Stimulated activated CD8-positive, alpha-beta memory T cell treated with anti-CD3 and anti-CD28 coated beads, Interleukin-15, amount 100 ng/mL, for 48 hours (primary cell): ENCODE measurements around the gene KRTAP6-3.

ENCODE experiments used
- DNase-seq, 2 donors: peaks; one replicate each; pipeline ENCODE4 v3.0.0-alpha.2; 2020; ENCODE audit warnings: low read depth in 2 of 2

The KRTAP6-3 gene

GRCh38 chr21:30592140-30592539 is at the start of gene KRTAP6-3:
TSS of gene KRTAP6-3 (plus strand) at chr21:30592440. CDS start at chr21:30592446, 6 bp downstream.
- no peak for DNase-seq

GRCh38 chr21:30552782-30553181 is 39.5 kb upstream of the KRTAP6-3 start:
- DNase-seq, result no peak

GRCh38 chr21:30555095-30555494 is 37.1 kb upstream of the KRTAP6-3 start:
- DNase-seq, result no peak

- DNase-seq, result no peak
Measured at GRCh38 chr21:30561264-30561895, 30.9 kb upstream of the KRTAP6-3 start, which contains the start of gene KRTAP19-7. TSS of gene KRTAP19-7 (minus strand) at chr21:30561314. CDS start at chr21:30561289, 25 bp downstream.

- DNase-seq, result no peak
Measured at GRCh38 chr21:30561957-30562356, 30.3 kb upstream of the KRTAP6-3 start.

- DNase-seq, result no peak
Measured at GRCh38 chr21:30563072-30563471, 29.2 kb upstream of the KRTAP6-3 start.

GRCh38 chr21:30563630-30564029 is 28.6 kb upstream of the KRTAP6-3 start:
- no peak for DNase-seq

- DNase-seq, result no peak
Measured at GRCh38 chr21:30567617-30568016, 24.6 kb upstream of the KRTAP6-3 start.

GRCh38 chr21:30577766-30578165 is 14.5 kb upstream of the KRTAP6-3 start:
- DNase-seq, result no peak

GRCh38 chr21:30579346-30579745 is 12.9 kb upstream of the KRTAP6-3 start:
- no peak for DNase-seq

- no peak for DNase-seq
Measured at GRCh38 chr21:30580132-30580531, 12.1 kb upstream of the KRTAP6-3 start.

GRCh38 chr21:30582870-30583269 is 9.4 kb upstream of the KRTAP6-3 start:
- no peak for DNase-seq

GRCh38 chr21:30590297-30590696 is 1.9 kb upstream of the KRTAP6-3 start, which contains the start of gene KRTAP22-2:
TSS of gene KRTAP22-2 (minus strand) at chr21:30590397.
- no peak for DNase-seq

GRCh38 chr21:30598802-30599201 is 6.6 kb downstream of the KRTAP6-3 start, which contains the start of gene KRTAP6-2:
TSS of gene KRTAP6-2 (minus strand) at chr21:30598902. CDS start at chr21:30598874, 28 bp downstream.
- DNase-seq, result no peak

GRCh38 chr21:30600787-30601186 is 8.5 kb downstream of the KRTAP6-3 start, which contains the start of gene KRTAP22-1:
TSS of gene KRTAP22-1 (plus strand) at chr21:30601087.
- no peak for DNase-seq

- no peak for DNase-seq
Measured at GRCh38 chr21:30605968-30606367, 13.7 kb downstream of the KRTAP6-3 start.

- no peak for DNase-seq
Measured at GRCh38 chr21:30612132-30612531, 19.9 kb downstream of the KRTAP6-3 start.

GRCh38 chr21:30613836-30614235 is 21.6 kb downstream of the KRTAP6-3 start, which contains the start of gene KRTAP6-1:
TSS of gene KRTAP6-1 (minus strand) at chr21:30613930. CDS start at chr21:30613904, 26 bp downstream.
- DNase-seq, result no peak

- DNase-seq, result no peak
Measured at GRCh38 chr21:30615199-30615598, 23.0 kb downstream of the KRTAP6-3 start.

- no peak for DNase-seq
Measured at GRCh38 chr21:30616125-30616524, 23.9 kb downstream of the KRTAP6-3 start, which contains the start of gene KRTAP20-1. TSS of gene KRTAP20-1 (plus strand) at chr21:30616425. CDS start at chr21:30616455, 30 bp downstream.

GRCh38 chr21:30620080-30620479 is 27.8 kb downstream of the KRTAP6-3 start:
- no peak for DNase-seq

GRCh38 chr21:30620522-30620921 is 28.3 kb downstream of the KRTAP6-3 start, which contains the start of gene KRTAP20-4:
TSS of gene KRTAP20-4 (plus strand) at chr21:30620627.
- DNase-seq, result no peak

GRCh38 chr21:30623362-30623761 is 31.1 kb downstream of the KRTAP6-3 start:
- DNase-seq, result no peak
